Nephron (organoid): ENCODE measurements around the gene CARMIL1.

Source experiments
- H3K27ac Mint-ChIP-seq, 3 experiments: 2 replicates each; pipeline ENCODE4 v1.8.0; 2020; ENCODE audit warnings: mixed read lengths in 3 of 3, mild to moderate bottlenecking in 2 of 3, moderate library complexity in 1 of 3
- H3K27me3 Mint-ChIP-seq: 2 replicates; pipeline ENCODE4 v1.8.0; 2021; ENCODE audit warnings: low read depth, mild to moderate bottlenecking, moderate library complexity, mixed read lengths
- H3K36me3 Mint-ChIP-seq: 2 replicates; pipeline ENCODE4 v1.8.0; 2020; ENCODE audit warnings: low read depth, mixed read lengths
- H3K4me1 Mint-ChIP-seq: 2 replicates; pipeline ENCODE4 v1.8.0; 2020; ENCODE audit warnings: mixed read lengths
- H3K4me3 Mint-ChIP-seq, 3 experiments: 2 replicates each; pipeline ENCODE4 v1.8.0; 2020; ENCODE audit warnings: mild to moderate bottlenecking in 3 of 3, mixed read lengths in 3 of 3, moderate library complexity in 2 of 3
- H3K9me3 Mint-ChIP-seq: 2 replicates; pipeline ENCODE4 v1.8.0; 2020; ENCODE audit warnings: mixed read lengths
- TF ChIP-seq, protein P1 (sequence below), 3 experiments: fragments of 200-600 bp; sonication (generic); IDR thresholded peaks; one replicate each; pipeline ENCODE4 v1.5.0; 2021; ENCODE audit warnings: antibody characterized with exemption in 3 of 3; ENCODE audit not compliant: unreplicated experiment in 3 of 3

CARMIL1 gene

DNA sequence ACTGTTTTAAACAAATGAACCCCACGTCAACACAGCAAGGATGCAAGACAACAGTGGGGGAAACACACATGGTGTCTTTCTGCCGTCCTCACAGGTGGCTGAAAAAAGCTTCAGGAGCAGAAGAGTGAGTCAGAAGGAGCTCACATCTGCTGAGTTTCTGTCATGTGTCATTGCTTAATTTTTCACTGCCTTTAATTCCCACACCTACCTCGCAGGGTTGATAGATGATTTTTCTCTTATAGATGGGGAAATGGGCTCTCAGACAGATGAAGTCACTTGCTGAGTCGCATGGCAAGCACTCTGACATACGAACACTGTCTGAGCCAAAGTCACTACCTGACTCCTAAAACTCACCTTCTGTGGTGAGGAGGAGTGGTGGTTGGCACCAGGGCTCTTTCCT is 28.3 kb upstream of the CARMIL1 start:
- Mint-ChIP-seq H3K27ac (no peak overlapping the region), H3K9me3 (no peaks in the 10 kb centered on the region), H3K36me3 (no peaks in the 10 kb centered on the region), H3K4me1 (no peaks in the 10 kb centered on the region), H3K4me3 (no peak overlapping the region), H3K27me3 (no peaks in the 10 kb centered on the region)
- TF ChIP-seq, protein P1, sequence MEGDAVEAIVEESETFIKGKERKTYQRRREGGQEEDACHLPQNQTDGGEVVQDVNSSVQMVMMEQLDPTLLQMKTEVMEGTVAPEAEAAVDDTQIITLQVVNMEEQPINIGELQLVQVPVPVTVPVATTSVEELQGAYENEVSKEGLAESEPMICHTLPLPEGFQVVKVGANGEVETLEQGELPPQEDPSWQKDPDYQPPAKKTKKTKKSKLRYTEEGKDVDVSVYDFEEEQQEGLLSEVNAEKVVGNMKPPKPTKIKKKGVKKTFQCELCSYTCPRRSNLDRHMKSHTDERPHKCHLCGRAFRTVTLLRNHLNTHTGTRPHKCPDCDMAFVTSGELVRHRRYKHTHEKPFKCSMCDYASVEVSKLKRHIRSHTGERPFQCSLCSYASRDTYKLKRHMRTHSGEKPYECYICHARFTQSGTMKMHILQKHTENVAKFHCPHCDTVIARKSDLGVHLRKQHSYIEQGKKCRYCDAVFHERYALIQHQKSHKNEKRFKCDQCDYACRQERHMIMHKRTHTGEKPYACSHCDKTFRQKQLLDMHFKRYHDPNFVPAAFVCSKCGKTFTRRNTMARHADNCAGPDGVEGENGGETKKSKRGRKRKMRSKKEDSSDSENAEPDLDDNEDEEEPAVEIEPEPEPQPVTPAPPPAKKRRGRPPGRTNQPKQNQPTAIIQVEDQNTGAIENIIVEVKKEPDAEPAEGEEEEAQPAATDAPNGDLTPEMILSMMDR (IDR thresholded peaks at IDR 0.05; ENCODE audit: unreplicated experiment in 3 of 3) = no peak

DNA sequence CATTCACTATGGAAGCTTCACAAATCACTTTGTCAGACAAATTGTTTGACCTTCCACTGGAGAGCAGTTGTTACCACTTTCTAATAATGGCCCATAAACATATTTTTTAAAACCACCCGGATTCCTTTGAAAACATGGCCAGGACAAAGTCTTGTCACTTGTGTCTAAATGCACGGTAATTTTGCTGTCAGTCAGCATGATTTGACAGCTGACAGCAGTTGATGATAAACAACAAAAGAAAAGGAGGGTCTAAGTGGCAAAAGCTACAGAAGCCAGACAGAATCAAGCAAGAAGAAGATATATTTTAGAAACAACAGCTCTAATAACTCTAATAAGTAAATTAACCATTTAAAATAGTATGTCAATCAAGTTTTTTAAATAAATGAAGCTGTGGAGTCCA is 27.7 kb upstream of the CARMIL1 start:
- TF ChIP-seq, protein P1 (IDR thresholded peaks at IDR 0.05; ENCODE audit: unreplicated experiment in 3 of 3) = no peak
- H3K9me3 Mint-ChIP-seq = no peaks in the 10 kb centered on the region
- H3K4me3 Mint-ChIP-seq = no peak overlapping the region
- no peaks in the 10 kb centered on the region for H3K36me3 Mint-ChIP-seq
- no peaks in the 10 kb centered on the region for H3K4me1 Mint-ChIP-seq
- H3K27me3 Mint-ChIP-seq = no peaks in the 10 kb centered on the region
- H3K27ac Mint-ChIP-seq = no peak overlapping the region

DNA sequence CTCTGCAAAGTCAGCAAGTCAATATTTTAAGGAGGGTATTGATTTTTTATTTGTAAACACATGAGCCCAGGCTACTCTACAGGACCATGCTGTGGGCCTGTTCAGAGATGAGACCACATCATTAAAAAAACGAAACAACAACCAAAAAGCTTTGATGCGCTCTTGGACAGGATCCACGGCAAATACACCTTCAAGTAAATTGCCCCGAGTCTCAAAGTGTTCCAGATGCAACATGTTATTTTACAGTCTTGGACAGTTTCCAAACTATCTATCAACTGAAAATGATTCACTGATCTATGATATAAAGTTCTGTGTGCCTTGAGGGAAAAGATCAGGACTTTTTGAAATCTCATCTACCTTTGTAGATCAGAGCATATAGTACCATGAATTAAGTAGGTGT is 25.8 kb upstream of the CARMIL1 start:
- Mint-ChIP-seq H3K9me3 (no peaks in the 10 kb centered on the region), H3K4me1 (no peaks in the 10 kb centered on the region), H3K36me3 (no peaks in the 10 kb centered on the region), H3K4me3 (no peak overlapping the region), H3K27me3 (no peaks in the 10 kb centered on the region), H3K27ac (no peak overlapping the region)
- TF ChIP-seq, protein P1 (IDR thresholded peaks at IDR 0.05; ENCODE audit: unreplicated experiment in 3 of 3) = no peak

DNA sequence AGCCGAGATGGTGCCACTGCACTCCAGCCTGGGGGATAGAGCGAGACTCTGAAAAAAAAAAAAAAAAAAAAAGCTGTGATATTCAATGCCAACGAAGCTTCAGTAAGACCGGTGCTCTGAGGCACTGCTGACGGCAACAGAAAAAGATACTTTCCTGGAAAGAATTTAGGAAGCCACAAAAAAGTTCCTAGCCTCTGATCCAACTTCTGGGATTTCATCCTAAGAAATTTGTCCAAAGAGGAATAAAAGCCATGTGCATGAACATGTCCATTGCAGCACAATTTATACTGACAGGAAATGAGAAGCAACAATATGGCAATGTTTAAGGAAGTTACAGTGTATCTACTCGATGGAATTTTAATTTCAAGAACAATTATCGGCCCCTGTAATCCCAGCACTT is 24.5 kb upstream of the CARMIL1 start:
- H3K9me3 Mint-ChIP-seq = no peaks in the 10 kb centered on the region
- TF ChIP-seq, protein P1 (IDR thresholded peaks at IDR 0.05; ENCODE audit: unreplicated experiment in 3 of 3) = no peak
- H3K36me3 Mint-ChIP-seq = no peaks in the 10 kb centered on the region
- H3K27ac Mint-ChIP-seq = no peak overlapping the region
- H3K27me3 Mint-ChIP-seq = no peaks in the 10 kb centered on the region
- no peaks in the 10 kb centered on the region for H3K4me1 Mint-ChIP-seq
- no peak overlapping the region for H3K4me3 Mint-ChIP-seq

DNA sequence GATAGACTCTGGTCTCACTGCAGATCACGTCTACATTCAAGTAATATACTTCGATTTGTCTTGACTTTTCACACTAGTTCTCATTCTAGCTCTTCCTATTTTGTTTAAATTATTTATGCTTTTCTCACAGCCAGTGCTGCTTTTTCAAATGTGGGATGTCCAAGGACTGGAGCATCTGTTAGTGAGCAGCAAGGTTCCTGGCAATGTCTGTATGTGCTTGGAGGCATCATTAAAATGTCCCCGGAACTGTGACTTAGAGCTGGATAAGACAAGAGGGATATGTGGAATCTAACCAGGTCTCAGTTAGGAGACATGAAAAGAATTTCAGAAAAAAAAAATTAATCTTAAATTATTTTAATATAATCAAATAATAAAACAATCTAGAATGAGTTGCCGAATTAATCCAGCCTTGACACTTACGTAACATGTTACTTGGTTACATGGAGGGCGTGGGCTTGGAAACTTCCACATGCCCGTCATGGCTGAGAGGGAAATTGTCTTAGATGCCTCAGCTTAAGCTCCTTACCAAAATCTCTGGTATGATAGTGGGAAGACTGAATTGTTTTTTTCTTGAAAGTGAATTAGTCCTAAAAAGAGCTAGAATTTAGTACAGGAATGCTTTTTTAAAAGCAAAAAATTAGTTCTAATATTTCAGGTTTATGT is 21.4 kb upstream of the CARMIL1 start:
- no peaks in the 10 kb centered on the region for H3K36me3 Mint-ChIP-seq
- TF ChIP-seq, protein P1 (IDR thresholded peaks at IDR 0.05; ENCODE audit: unreplicated experiment in 3 of 3) = no peak
- no peak overlapping the region for H3K27ac Mint-ChIP-seq
- H3K9me3 Mint-ChIP-seq = no peaks in the 10 kb centered on the region
- H3K27me3 Mint-ChIP-seq = no peaks in the 10 kb centered on the region
- no peaks in the 10 kb centered on the region for H3K4me1 Mint-ChIP-seq
- no peak overlapping the region for H3K4me3 Mint-ChIP-seq

DNA sequence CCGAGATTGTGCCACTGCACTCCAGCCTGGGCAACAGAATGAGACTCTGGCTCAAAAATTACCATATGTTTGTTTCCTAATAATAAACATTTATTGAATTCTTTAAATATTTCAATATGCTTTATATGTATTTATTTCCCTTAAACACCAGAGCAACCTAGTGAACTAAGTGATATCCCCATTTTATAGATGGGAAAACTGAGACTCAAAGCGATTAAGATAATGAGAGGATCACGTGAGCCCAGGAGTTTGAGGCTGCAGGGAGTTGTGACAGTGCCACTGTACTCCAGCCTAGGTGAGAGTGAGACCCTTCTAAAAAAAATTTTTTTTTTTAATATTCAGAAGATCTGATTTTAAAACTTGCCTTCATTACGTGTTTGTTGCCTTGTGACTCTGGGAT is 19.4 kb upstream of the CARMIL1 start:
- no peaks in the 10 kb centered on the region for H3K27me3 Mint-ChIP-seq
- TF ChIP-seq, protein P1 (IDR thresholded peaks at IDR 0.05; ENCODE audit: unreplicated experiment in 3 of 3) = no peak
- H3K4me1 Mint-ChIP-seq = no peaks in the 10 kb centered on the region
- H3K4me3 Mint-ChIP-seq = no peak overlapping the region
- no peaks in the 10 kb centered on the region for H3K9me3 Mint-ChIP-seq
- H3K27ac Mint-ChIP-seq = no peak overlapping the region
- no peaks in the 10 kb centered on the region for H3K36me3 Mint-ChIP-seq
